HG03066 (cell line): ENCODE results near the gene SPATS2L.
A peak's percentile ranks its signal among the peaks of the same experiment; 100 is the strongest.

Experiments
- ATAC-seq: cut with Tn5 transposase; IDR thresholded peaks from one replicate; pipeline ENCODE4 v1.9.1; 2021; ENCODE audit warnings: low read depth; ENCODE audit not compliant: unreplicated experiment

Gene SPATS2L

GRCh38 chr2:200459101-200459500, 152.6 kb downstream of the SPATS2L start:
- ATAC-seq: no peak

- ATAC-seq: no peak
Measured at GRCh38 chr2:200461846-200462710, 155.6 kb downstream of the SPATS2L start.

GRCh38 chr2:200463452-200463851, 157.0 kb downstream of the SPATS2L start:
- no peak for ATAC-seq

DNA sequence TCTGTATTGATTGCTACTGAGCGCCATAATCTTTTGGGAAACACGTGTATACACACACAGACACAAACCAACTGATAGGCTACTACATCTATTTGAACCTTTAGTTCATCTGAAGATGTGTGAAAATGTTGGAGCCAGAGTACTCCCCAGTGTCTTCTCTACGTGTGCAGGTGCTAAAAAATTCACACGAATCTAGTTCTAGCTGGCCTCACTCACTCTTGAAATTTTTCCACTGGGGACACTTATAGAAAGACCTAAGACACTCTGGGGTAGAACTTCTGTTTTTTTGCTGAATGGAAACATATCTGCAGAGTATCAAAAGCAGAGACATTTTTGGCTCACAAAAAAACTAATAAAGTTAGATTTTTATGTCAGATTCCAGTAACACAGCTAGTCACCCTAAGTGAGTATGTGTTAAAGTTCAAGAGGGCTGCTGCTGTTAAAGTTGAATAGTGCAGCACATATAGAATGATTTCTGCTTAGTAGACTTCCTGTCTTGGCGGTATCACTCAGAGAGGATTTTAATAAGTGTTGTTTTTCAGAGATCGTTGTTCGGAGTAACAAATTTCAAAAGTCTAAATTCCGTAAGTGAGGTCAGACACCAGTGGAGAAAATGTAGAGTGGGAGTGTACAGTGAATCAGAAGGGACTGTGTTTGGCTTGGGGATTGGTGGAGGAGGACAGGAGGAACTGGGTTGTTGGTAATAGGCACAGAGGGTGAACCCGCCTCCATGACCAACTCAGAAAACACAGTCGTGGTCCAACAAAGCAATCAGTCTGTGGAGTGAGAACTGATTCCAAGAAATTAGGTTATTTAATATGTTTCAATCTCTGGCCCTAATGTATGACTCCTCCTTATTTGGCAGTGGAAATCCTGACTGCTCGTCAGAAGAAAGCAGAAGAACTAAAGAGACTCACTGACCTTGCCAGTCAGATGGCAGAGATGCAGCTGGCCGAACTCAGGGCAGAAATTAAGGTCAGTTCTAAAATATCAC, 160.2 kb downstream of the SPATS2L start:
- no peak for ATAC-seq

DNA sequence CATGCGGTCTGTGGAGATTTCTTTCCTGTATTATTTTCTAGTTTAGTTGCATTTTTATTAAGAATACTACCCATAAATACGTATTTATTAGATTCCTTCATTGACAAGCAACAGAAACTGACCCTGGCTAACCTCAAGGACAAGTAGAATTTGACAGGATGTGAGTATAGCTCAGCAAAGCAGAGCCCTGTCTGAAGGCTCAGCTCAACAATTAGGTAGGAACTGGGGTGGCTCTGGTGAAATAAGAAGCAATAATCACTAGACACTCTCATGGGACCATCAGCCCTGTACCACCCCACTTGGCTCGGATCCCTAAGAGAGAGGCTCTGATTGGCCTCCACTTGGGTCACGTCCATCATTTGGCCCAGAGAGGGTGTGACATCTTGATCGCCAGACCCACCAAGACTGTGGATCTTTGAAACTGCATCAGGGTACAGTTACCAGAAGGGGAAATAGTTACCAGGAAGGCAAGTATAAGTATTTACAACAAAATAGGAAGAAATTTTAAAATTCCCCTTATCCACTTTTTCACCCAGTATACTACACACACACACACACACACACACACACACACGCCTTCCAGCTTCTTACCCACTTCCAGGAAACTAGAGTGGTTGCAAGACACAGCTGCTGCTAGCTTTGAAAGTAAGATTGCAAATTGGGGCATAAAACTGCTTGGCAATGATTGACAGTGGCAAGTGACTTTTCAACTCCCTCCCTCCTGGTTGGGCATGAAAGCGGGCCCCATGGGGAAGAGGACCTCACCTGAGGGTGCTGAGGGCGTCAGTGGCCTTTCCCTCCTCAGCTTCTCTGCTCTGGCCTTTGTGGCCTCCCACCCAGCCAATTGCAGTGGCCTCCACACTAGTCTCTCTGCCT, 161.6 kb downstream of the SPATS2L start:
- no peak for ATAC-seq

GRCh38 chr2:200469708-200470211, 163.3 kb downstream of the SPATS2L start:
- ATAC-seq: no peak

GRCh38 chr2:200470230-200470629, 163.7 kb downstream of the SPATS2L start:
- no peak for ATAC-seq

DNA sequence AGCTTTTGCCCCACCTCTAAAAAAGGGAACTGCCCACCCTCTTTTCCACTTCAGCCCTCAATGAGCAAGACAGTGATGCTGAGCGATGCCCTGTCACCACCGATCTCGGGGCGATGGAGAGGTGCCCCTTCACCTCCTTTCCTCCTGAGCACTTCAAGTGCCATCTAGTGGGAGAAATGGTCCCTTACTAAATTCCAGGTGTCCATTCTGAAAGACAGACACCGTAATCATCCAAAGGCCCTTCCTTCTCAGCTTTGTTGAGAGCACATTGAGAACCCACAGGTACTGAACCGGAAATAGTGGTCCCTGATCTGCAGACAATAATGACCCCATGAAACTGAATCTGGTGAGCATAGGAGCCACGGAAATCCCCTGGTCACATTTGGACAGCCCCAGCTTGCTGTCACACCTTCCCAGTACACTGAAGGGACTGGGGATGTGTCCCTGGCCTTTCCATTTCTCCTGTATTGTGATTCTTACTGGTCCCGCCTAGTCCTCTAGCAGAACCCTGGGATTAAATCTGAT, 164.9 kb downstream of the SPATS2L start:
- ATAC-seq: peak; percentile 76

- ATAC-seq: peak; percentile 10
Measured at GRCh38 chr2:200471928-200472645, 165.6 kb downstream of the SPATS2L start.

- no peak for ATAC-seq
Measured at GRCh38 chr2:200472853-200473464, 166.5 kb downstream of the SPATS2L start.

DNA sequence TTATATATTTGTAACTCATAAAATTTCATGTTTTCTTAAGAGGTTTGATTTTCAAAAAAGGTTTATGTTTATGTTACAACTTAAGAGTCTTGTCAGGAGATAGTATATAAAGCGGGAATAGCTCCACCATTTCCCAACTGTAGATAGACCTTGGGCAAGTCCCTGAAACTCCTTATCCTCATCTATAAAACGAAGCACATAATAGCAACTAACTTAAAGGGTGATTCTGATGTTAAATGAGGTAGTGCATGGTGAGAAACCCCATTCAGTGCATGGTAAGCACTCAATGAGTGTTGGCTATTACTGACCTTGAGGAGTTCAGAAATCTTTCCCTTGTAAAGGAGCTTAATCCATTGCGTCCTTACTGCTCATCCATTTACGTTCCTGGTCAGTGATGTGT, 169.3 kb downstream of the SPATS2L start:
- no peak for ATAC-seq

- ATAC-seq: no peak
Measured at GRCh38 chr2:200476836-200477235, 170.3 kb downstream of the SPATS2L start.

- no peak for ATAC-seq
Measured at GRCh38 chr2:200477667-200478131, 171.2 kb downstream of the SPATS2L start.

- no peak for ATAC-seq
Measured at GRCh38 chr2:200479692-200480265, 173.3 kb downstream of the SPATS2L start.

GRCh38 chr2:200482194-200482593, 175.7 kb downstream of the SPATS2L start:
- ATAC-seq: peak; percentile 53

GRCh38 chr2:200483729-200484198, 177.3 kb downstream of the SPATS2L start:
- peak; percentile 59 for ATAC-seq

- ATAC-seq: no peak
Measured at GRCh38 chr2:200484934-200485333, 178.4 kb downstream of the SPATS2L start.

DNA sequence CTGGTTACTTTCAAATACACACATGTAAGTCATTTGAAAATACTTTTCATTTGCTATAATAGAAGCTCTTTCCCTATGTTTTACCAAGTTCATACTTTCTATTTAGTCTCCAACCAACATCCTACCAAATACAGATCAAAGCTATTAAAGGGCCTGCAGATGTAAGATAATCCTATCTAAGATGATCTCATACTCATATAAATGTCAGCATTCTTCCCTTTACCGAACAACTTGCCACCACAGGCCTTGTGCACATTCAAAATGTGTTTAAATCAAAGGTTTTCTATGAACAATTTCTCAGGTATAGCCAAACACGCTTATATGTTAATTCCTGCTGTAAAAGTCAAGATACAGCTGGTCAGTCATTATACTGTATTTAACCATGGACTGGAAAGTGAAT, 180.0 kb downstream of the SPATS2L start:
- no peak for ATAC-seq
